Activated gamma-delta T cell (primary cell): Measurements from ENCODE around the gene FYN.

Source experiments
- DNase-seq: peaks from one replicate; lab custom pipeline; 2025; lab: John Stamatoyannopoulos, UW

The FYN gene

GRCh38 chr6:111769365-111770152, 103.7 kb downstream of the FYN start:
- no peak for DNase-seq

GRCh38 chr6:111768431-111768770, 104.9 kb downstream of the FYN start:
- DNase-seq = no peak

GRCh38 chr6:111767752-111768430, 105.4 kb downstream of the FYN start:
- DNase-seq = no peak

GRCh38 chr6:111766201-111766857, 106.9 kb downstream of the FYN start:
- DNase-seq = no peak

- no peak for DNase-seq
Observed at GRCh38 chr6:111765763-111766162, 107.5 kb downstream of the FYN start.

- no peak for DNase-seq
Observed at GRCh38 chr6:111764238-111765175, 108.7 kb downstream of the FYN start.

- no peak for DNase-seq
Observed at GRCh38 chr6:111763381-111763780, 109.9 kb downstream of the FYN start.

- DNase-seq = no peak
Observed at GRCh38 chr6:111761783-111762312, 111.4 kb downstream of the FYN start.

- no peak for DNase-seq
Observed at GRCh38 chr6:111761212-111761611, 112.0 kb downstream of the FYN start.

GRCh38 chr6:111759836-111760785, 113.1 kb downstream of the FYN start:
- no peak for DNase-seq

- DNase-seq = no peak
Observed at GRCh38 chr6:111759331-111759835, 113.9 kb downstream of the FYN start.

- DNase-seq = no peak
Observed at GRCh38 chr6:111758608-111759329, 114.5 kb downstream of the FYN start.

- DNase-seq = no peak
Observed at GRCh38 chr6:111757342-111757741, 115.9 kb downstream of the FYN start.

GRCh38 chr6:111754423-111754822, 118.8 kb downstream of the FYN start:
- DNase-seq = no peak

GRCh38 chr6:111753573-111753972, 119.7 kb downstream of the FYN start:
- DNase-seq = no peak

GRCh38 chr6:111752476-111752875, 120.8 kb downstream of the FYN start:
- DNase-seq = no peak

- no peak for DNase-seq
Observed at GRCh38 chr6:111750753-111751673, 122.2 kb downstream of the FYN start.

- DNase-seq = no peak
Observed at GRCh38 chr6:111750153-111750552, 123.1 kb downstream of the FYN start.
